HepG2 (cell line): Measurements from ENCODE around the gene PIAS3. TPM values are rescaled to one million over a fixed set of nuclear protein-coding genes. Genes with fewer than 3 reads are reported as not detected.

Experiments
- ATAC-seq: fragments of 200-7000 bp; cut with Tn5 transposase; 3 replicates; pipeline ENCODE4 v1.9.1; 2020; ENCODE audit warnings: mild to moderate bottlenecking, moderate library complexity
- BruUV-seq: library from RNA; stranded (reverse); fragments of 400-500 nt; replicated peaks from 2 replicates; lab custom pipeline; 2021; lab: Mats Ljungman, UMichigan
- CTCF ChIA-PET: fragments of 300-600 bp; formaldehyde crosslinking; extraction: SDS; loops from one replicate; lab custom pipeline; 2021; ENCODE audit warnings: low total read pairs, inconsistent platforms, low intra/inter-chr PET ratio; lab: Yijun Ruan, JAX
- POLR2A ChIA-PET: fragments of 350-600 bp; sonication (Branson Sonifier 250); formaldehyde crosslinking; loops from one replicate; lab custom pipeline; 2020; ENCODE audit warnings: antibody characterized with exemption, inconsistent platforms; lab: Yijun Ruan, JAX
- DNase-seq: peaks from one replicate; pipeline ENCODE4 v3.0.0-alpha.2; 2015; ENCODE audit warnings: low spot score
- FAIRE-seq: peaks from 3 replicates; lab custom pipeline; 2011; peaks lifted over from hg19 to GRCh38; lab: Jason Lieb, UNC
- H2AFZ ChIP-seq: one replicate; pipeline ENCODE4 v1.6.1; 2011; ENCODE audit warnings: low read length, inconsistent platforms
- H3K27ac ChIP-seq: fragments of 300-600 bp; 3 replicates; pipeline ENCODE4 v1.8.0; 2011; ENCODE audit warnings: mixed run types, mild to moderate bottlenecking, mixed read lengths, low read length, inconsistent platforms; ENCODE audit not compliant: insufficient read depth; ENCODE audit errors: extremely low read length
- H3K27me3 ChIP-seq, 2 experiments: fragments of 200-600 bp in 1 of 2; 2 replicates in 1 of 2; 3 replicates in 1 of 2; pipeline versions ENCODE4 v1.6.0 to v1.8.0; 2011; ENCODE audit warnings: low read length in 2 of 2, mild to moderate bottlenecking in 2 of 2, moderate library complexity in 2 of 2, inconsistent platforms in 1 of 2; ENCODE audit not compliant: insufficient read depth in 2 of 2, control insufficient read depth in 1 of 2
- H3K36me3 ChIP-seq, 2 experiments: fragments of 200-600 bp in 1 of 2; replicated peaks in 1 of 2; 2 replicates in 1 of 2; 3 replicates in 1 of 2; pipeline versions ENCODE4 v1.5.1 to v1.8.0; 2011; ENCODE audit warnings: low read length in 2 of 2, inconsistent platforms in 1 of 2; ENCODE audit not compliant: insufficient read depth in 2 of 2, control insufficient read depth in 1 of 2
- H3K4me1 ChIP-seq: 2 replicates; pipeline ENCODE4 v1.5.1; 2012; ENCODE audit warnings: low read length, inconsistent platforms; ENCODE audit not compliant: insufficient read depth
- H3K4me2 ChIP-seq: 2 replicates; pipeline ENCODE4 v1.6.0; 2011; ENCODE audit warnings: low read depth, low read length, inconsistent platforms
- H3K4me3 ChIP-seq, 3 experiments: fragments of 200-600 bp in 1 of 3; sonication (generic), shearing (Covaris generic) in 1 of 3; replicated peaks in 1 of 3; 2 replicates each; pipeline ENCODE4 v1.5.1; 2011 to 2016; ENCODE audit warnings: low read length in 3 of 3, inconsistent platforms in 2 of 3, low read depth in 2 of 3, mild to moderate bottlenecking in 2 of 3, control low read depth in 1 of 3, mixed read lengths in 1 of 3; ENCODE audit not compliant: insufficient read depth in 1 of 3
- H3K79me2 ChIP-seq: one replicate; pipeline ENCODE4 v1.6.1; 2011; ENCODE audit warnings: low read length, inconsistent platforms; ENCODE audit not compliant: insufficient read depth
- H3K9ac ChIP-seq: 2 replicates; pipeline ENCODE4 v1.6.0; 2011; ENCODE audit warnings: mild to moderate bottlenecking, low read depth, low read length, inconsistent platforms; ENCODE audit not compliant: insufficient read depth
- H3K9me3 ChIP-seq: 2 replicates; pipeline ENCODE4 v1.5.1; 2012; ENCODE audit warnings: mild to moderate bottlenecking, low read length
- H4K20me1 ChIP-seq: 2 replicates; pipeline ENCODE4 v1.6.0; 2011; ENCODE audit warnings: inconsistent platforms, mild to moderate bottlenecking, low read length, moderate library complexity; ENCODE audit not compliant: insufficient read depth
- AKAP8 ChIP-seq: sonication (generic); formaldehyde crosslinking; IDR thresholded peaks from 2 replicates; pipeline ENCODE4 v1.5.1; 2020; ENCODE audit warnings: mild to moderate bottlenecking, missing genetic modification reagents
- FOXM1 ChIP-seq: sonication (generic); formaldehyde crosslinking; IDR thresholded peaks from 2 replicates; pipeline ENCODE4 v1.5.0; 2020; ENCODE audit warnings: missing genetic modification reagents
- MEIS1 ChIP-seq: sonication (generic); formaldehyde crosslinking; IDR thresholded peaks from 2 replicates; pipeline ENCODE4 v1.9.0; 2021; ENCODE audit warnings: mild to moderate bottlenecking, missing genetic modification reagents, moderate library complexity, borderline replicate concordance
- NFATC3 ChIP-seq: sonication (generic); formaldehyde crosslinking; IDR thresholded peaks from 2 replicates; pipeline ENCODE4 v1.5.1; 2020; ENCODE audit warnings: mild to moderate bottlenecking, missing genetic modification reagents
- NKX3-1 ChIP-seq: sonication (generic); formaldehyde crosslinking; IDR thresholded peaks from 2 replicates; pipeline ENCODE4 v1.5.0; 2020; ENCODE audit warnings: missing genetic modification reagents
- ZNF567 ChIP-seq: sonication (generic); formaldehyde crosslinking; IDR thresholded peaks from 2 replicates; pipeline ENCODE4 v1.8.1; 2023; ENCODE audit warnings: mild to moderate bottlenecking, missing genetic modification reagents, borderline replicate concordance
- ZNF577 ChIP-seq: sonication (generic); formaldehyde crosslinking; IDR thresholded peaks from 2 replicates; pipeline ENCODE4 v1.4.0; 2020; ENCODE audit warnings: mild to moderate bottlenecking, low read depth, missing genetic modification reagents, borderline replicate concordance
- ZNF788 ChIP-seq: sonication (generic); formaldehyde crosslinking; IDR thresholded peaks from 2 replicates; pipeline ENCODE4 v1.5.0; 2020; ENCODE audit warnings: mild to moderate bottlenecking, missing genetic modification reagents, borderline replicate concordance
- WGBS: methylation state at CpG from one replicate; pipeline ENCODE4 v1.1.6; 2017; ENCODE audit warnings: low lambda C conversion rate; 5-methylcytosine and 5-hydroxymethylcytosine counted together
- in situ Hi-C: cut with HindIII; loops from 2 replicates; pipeline ENCODE4 v1.10.0; 2017; ENCODE audit warnings: low pct_unique_long_range_greater_than_20kb; ENCODE audit not compliant: extremely low pct_ligation_motif_present
- intact Hi-C: fragments of 100-400 bp; cut with micrococcal nuclease; formaldehyde crosslinking; loops from one replicate; pipeline ENCODE4 v1.10.0; 2022; ENCODE audit not compliant: unreplicated experiment
- polyA plus RNA-seq, 8 experiments: library from polyadenylated mRNA; depleted of rRNA in 3 of 8; stranded (reverse) in 7 of 8; unstranded in 1 of 8; fragments of >200 nt; fragmentation: Illumina TruSeq in 4 of 8; extraction: Trizol in 4 of 8; gene quantifications; 2 replicates each; pipeline versions ENCODE4 v1.2.1 to v1.2.3, GENCODE V29; 2011 to 2016; ENCODE audit warnings: low read depth in 4 of 8, missing spikeins in 1 of 8, mixed read lengths in 1 of 8; ENCODE audit not compliant: insufficient read depth in 1 of 8
- total RNA-seq, 5 experiments: library from RNA; depleted of rRNA; stranded (reverse); fragments of >200 nt; fragmentation: Illumina TruSeq; extraction: Trizol; gene quantifications; 2 replicates each; pipeline ENCODE4 v1.2.3, GENCODE V29; 2016; ENCODE audit warnings: low read depth in 1 of 5
- TF ChIP-seq, protein P1 (sequence below): sonication (generic); formaldehyde crosslinking; IDR thresholded peaks from 2 replicates; pipeline ENCODE4 v1.4.0; 2020; ENCODE audit warnings: missing genetic modification reagents
- TF ChIP-seq, protein P2 (sequence below): IDR thresholded peaks from 2 replicates; pipeline ENCODE4 v1.6.1; 2016; ENCODE audit warnings: low read depth
- TF ChIP-seq, protein P3 (sequence below): sonication (generic); formaldehyde crosslinking; IDR thresholded peaks from 2 replicates; pipeline ENCODE4 v1.5.0; 2020; ENCODE audit warnings: missing genetic modification reagents, mild to moderate bottlenecking, borderline replicate concordance
- TF ChIP-seq, protein P4 (sequence below): sonication (generic); formaldehyde crosslinking; IDR thresholded peaks from 2 replicates; pipeline ENCODE4 v1.5.0; 2020; ENCODE audit warnings: mild to moderate bottlenecking, missing genetic modification reagents, moderate library complexity

PIAS3 gene
- total and polyA plus RNA-seq, 2 of the 13 experiments (the other 11 are each of a cell fraction or from before 2014, with no cell fraction given), result 3.7 to 8.0 TPM

DNA sequence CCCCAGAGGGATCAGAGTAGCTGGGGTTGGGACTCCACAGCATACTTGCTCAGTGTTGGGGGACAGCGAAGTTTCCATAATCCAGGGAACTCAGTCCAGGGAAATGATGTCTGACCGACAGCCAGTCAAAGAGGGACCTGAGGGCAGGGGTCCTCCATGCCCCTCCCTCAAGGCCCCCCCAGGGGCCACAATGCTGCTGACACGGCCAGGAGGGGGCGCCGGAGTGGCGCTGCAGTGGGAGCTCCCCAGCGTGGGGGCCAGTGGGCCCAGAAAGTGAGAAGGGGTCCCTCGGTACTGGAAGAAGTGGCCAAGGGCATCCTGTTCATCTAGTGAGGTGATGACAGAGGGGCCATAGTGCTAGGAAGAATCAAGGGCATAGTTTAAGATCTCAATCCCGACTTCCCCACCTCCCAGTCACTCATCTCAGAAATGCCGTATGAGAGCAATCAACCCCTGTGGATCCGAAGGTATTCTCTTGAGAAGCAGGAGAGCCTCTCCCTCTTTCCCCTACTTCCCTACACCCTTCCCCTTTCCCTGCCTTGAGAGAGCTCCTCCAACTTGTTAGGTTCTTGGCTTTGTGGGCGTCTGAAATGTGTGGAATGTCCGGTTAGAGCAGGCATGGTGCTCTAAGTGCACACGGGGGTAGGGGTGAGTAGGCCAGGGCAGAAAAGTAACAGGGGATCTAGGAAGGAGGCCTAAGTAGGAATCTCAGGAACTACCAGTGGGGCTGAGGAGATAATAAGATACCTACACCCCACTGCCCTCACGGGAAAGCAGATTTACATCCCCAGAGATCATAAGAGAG lies 9.3 kb downstream of the PIAS3 start:
- ChIA-PET POLR2A (interaction anchor here (1.2 kb wide), 1 partner anchor 10 kb away, joined by 3 read pairs; the partner anchor contains the start of gene PIAS3), CTCF (no interaction called here)
- H4K20me1 ChIP-seq, result no peaks in the 10 kb centered on the region
- H3K79me2 ChIP-seq, result no peaks in the 10 kb centered on the region
- H3K27ac ChIP-seq, result no peak overlapping the region
- H3K4me1 ChIP-seq, result peaks cover 12% of the 10 kb centered on the region
- H3K36me3 ChIP-seq, result peaks cover 13 to 19% of the 10 kb centered on the region in 2 experiments
- H3K4me2 ChIP-seq, result no peak overlapping the region
- FAIRE-seq (no peak), ATAC-seq (no peak), DNase-seq (no peak)
- no peak overlapping the region for H3K9ac ChIP-seq
- in situ Hi-C loops, result loop anchor here (10.0 kb wide), 1 partner anchor 165 kb away; no protein-coding TSS in a partner anchor
- 83% methylated on average over 13 of the region's 15 CpGs for WGBS
- H3K9me3 ChIP-seq, result no peaks in the 10 kb centered on the region
- H2AFZ ChIP-seq, result no peak overlapping the region
- no peaks in the 10 kb centered on the region for H3K27me3 ChIP-seq
- no TSS peak for BruUV-seq
- H3K4me3 ChIP-seq, result no peak overlapping the region
- intact Hi-C loops, result no loop called here
- TF ChIP-seq ZNF788 (CRISPR knock-in tag) (no peak), FOXM1 (CRISPR knock-in tag) (no peak), AKAP8 (CRISPR knock-in tag) (no peak), NKX3-1 (CRISPR knock-in tag) (no peak), ZNF577 (CRISPR knock-in tag) (no peak), NFATC3 (CRISPR knock-in tag) (no peak), MEIS1 (CRISPR knock-in tag) (no peak), ZNF567 (no peak)
- TF ChIP-seq, protein P1, sequence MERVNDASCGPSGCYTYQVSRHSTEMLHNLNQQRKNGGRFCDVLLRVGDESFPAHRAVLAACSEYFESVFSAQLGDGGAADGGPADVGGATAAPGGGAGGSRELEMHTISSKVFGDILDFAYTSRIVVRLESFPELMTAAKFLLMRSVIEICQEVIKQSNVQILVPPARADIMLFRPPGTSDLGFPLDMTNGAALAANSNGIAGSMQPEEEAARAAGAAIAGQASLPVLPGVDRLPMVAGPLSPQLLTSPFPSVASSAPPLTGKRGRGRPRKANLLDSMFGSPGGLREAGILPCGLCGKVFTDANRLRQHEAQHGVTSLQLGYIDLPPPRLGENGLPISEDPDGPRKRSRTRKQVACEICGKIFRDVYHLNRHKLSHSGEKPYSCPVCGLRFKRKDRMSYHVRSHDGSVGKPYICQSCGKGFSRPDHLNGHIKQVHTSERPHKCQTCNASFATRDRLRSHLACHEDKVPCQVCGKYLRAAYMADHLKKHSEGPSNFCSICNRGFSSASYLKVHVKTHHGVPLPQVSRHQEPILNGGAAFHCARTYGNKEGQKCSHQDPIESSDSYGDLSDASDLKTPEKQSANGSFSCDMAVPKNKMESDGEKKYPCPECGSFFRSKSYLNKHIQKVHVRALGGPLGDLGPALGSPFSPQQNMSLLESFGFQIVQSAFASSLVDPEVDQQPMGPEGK, result peak; percentile 91
- TF ChIP-seq, protein P2, sequence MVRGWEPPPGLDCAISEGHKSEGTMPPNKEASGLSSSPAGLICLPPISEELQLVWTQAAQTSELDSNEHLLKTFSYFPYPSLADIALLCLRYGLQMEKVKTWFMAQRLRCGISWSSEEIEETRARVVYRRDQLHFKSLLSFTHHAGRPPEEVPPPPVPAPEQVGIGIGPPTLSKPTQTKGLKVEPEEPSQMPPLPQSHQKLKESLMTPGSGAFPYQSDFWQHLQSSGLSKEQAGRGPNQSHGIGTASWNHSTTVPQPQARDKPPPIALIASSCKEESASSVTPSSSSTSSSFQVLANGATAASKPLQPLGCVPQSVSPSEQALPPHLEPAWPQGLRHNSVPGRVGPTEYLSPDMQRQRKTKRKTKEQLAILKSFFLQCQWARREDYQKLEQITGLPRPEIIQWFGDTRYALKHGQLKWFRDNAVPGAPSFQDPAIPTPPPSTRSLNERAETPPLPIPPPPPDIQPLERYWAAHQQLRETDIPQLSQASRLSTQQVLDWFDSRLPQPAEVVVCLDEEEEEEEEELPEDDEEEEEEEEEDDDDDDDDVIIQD (CRISPR knock-in tag), result no peak
- TF ChIP-seq, protein P3, sequence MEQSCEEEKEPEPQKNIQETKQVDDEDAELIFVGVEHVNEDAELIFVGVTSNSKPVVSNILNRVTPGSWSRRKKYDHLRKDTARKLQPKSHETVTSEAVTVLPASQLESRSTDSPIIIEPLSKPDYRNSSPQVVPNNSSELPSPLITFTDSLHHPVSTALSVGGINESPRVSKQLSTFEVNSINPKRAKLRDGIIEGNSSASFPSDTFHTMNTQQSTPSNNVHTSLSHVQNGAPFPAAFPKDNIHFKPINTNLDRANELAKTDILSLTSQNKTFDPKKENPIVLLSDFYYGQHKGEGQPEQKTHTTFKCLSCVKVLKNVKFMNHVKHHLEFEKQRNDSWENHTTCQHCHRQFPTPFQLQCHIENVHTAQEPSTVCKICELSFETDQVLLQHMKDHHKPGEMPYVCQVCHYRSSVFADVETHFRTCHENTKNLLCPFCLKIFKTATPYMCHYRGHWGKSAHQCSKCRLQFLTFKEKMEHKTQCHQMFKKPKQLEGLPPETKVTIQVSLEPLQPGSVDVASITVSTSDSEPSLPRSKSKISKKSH (CRISPR knock-in tag), result no peak
- TF ChIP-seq, protein P4, sequence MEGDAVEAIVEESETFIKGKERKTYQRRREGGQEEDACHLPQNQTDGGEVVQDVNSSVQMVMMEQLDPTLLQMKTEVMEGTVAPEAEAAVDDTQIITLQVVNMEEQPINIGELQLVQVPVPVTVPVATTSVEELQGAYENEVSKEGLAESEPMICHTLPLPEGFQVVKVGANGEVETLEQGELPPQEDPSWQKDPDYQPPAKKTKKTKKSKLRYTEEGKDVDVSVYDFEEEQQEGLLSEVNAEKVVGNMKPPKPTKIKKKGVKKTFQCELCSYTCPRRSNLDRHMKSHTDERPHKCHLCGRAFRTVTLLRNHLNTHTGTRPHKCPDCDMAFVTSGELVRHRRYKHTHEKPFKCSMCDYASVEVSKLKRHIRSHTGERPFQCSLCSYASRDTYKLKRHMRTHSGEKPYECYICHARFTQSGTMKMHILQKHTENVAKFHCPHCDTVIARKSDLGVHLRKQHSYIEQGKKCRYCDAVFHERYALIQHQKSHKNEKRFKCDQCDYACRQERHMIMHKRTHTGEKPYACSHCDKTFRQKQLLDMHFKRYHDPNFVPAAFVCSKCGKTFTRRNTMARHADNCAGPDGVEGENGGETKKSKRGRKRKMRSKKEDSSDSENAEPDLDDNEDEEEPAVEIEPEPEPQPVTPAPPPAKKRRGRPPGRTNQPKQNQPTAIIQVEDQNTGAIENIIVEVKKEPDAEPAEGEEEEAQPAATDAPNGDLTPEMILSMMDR (CRISPR knock-in tag), result peak; percentile 32
